Stimulated activated CD4-positive, alpha-beta T cell treated with anti-CD3 and anti-CD28 coated beads, Interleukin-1b, Interleukin-23, amount 100 ng/mL, for 1 hour (primary cell): ENCODE data around the gene PRDM5.
"Not testable (repeated sequence)": the region's sequence is repeated elsewhere in the genome, so short reads cannot be mapped to it uniquely, and the experiment has no call there.

Experiments
- DNase-seq, 2 donors: peaks; one replicate each; pipeline ENCODE4 v3.0.0-alpha.2; 2020; ENCODE audit warnings: low read depth in 2 of 2

The PRDM5 gene

DNA sequence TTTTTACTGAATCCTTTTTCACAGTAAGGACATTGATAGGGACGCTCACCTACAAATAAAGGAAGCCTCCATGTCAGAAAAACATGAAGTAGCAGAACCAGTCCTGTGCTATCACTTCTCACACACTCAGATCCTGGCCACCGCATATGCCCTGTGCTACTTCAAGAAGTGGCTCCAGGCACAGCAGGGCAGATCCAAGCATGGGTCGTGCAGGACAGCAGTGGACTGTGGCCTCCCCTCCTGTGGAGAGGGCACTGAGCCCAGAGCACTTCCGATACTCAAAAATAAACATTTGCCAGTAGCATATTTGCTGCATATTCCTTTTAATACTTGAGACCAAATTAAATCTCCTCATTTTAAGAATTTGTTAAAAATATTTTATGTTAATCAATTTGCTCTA lies 167.9 kb downstream of the PRDM5 start:
- DNase-seq = no peak

DNA sequence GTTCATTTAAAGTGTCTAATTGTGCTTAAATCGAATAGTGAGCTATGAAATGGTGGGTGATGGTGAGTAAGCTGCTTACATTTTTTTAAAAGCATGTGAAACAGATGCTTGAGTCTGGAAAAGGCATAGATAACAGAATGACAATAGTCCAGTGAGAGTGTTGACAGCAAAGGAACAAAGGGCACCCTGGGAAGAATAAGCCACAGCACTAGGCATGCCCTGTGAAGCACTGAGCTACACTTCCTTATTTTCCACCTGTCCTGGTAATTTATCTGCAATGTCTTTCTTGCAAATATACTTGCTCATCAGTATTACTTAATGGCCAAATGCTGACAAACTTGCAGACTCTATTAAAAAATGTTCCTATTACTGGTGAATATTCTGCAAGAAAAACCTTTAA lies 168.7 kb downstream of the PRDM5 start:
- DNase-seq = no peak

DNA sequence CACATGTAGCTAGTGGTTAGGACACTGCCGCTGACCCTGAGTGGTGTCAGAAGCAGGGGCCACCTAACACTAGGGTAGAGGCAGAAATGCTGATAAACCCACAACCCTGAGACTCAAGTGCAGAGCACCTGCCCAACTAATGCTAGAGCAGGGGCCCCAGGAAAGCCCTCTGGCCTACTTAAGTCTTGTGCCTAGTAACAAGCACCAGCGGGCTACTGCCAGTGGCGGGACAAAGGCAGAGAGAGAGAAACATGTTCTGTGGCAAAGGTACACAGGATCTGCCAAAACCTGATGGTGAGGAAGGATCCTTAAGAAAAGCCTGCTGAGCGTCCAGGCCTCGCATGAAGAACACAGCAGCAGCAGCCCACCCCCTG lies 172.4 kb downstream of the PRDM5 start:
- no peak for DNase-seq

DNA sequence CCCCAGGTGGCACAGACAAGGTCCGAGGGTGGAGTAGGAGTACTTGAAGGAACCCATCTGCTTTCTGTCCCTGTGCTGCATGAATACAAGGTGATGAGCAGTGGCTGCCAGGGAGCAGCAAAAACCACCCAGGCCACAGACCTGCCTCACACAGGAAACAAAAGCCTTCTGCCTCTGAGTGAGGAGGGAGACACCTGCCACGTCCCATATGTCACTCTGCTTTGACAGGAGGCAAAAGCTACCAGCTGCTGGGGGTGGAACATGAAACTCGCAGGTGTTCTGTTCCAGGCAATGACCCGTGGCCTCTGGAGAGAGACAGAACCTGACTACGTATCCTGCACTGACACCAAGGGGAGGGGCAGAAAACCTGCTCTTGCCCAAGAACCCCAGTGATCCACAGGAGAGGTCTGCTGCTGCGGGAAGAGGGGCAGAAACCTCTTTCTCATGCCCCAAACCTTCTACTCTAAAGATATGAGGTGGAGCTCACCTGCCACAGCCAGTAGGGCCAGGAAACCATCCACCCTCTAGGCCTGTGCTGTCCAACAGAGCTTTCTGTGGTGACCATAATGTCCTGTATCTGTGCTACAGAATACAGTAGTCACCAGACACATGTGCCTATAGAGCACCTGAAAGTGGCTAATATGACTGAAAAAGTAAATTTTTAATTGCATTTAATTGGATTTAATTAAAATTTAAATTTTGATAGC lies 172.9 kb downstream of the PRDM5 start:
- DNase-seq = no peak

DNA sequence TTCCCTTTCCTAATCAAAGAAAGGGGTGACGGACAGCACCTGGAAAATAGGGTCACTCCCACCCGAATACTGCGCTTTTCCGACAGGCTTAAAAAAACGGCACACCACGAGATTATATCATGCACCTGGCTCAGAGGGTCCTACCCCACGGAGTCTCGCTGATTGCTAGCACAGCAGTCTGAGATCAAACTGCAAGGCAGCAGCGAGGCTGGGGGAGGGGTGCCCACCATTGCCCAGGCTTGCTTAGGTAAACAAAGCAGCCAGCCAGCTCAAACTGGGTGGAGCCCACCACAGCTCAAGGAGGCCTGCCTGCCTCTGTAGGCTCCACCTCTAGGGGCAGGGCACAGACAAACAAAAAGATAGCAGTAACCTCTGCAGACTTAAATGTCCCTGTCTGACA lies 180.9 kb downstream of the PRDM5 start:
- not testable (repeated sequence) for DNase-seq

DNA sequence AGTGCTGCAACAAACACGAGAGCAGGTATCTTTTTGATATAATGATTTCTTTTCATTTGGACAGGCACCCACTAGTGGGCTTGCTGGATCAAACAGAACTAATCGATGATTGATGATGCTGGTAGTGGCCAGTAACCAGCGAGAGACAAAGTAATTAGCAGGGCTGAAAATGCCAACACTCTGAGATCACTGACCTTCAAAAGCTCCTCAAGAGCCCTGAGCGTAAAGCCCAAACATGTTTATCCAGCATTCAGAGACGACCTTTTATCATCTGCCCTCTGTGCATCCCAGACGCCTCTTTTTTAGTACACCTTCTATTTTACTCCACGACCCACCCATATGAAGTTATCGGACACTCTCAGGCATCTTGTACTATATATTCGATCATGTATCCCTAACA lies 186.2 kb downstream of the PRDM5 start:
- no peak for DNase-seq

DNA sequence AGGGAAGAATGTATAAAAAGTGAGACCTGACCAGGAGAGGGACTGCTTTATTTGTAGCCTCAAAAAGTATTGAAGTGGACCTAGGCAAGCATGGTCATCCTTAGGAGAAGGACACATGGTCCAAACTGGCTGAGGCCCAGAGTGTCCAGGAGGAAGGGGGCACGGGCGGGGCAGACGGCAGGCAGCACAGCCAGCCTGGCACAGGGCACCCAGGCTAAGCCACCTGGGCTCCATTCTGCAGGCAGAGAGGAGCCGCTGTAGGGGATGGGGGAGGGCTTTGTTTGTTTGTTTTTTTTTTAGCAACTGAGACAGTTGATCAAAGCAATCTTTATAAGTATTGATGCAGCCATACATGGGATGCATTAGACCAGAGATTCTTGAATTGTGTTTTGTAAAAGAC lies 188.6 kb downstream of the PRDM5 start:
- no peak for DNase-seq

DNA sequence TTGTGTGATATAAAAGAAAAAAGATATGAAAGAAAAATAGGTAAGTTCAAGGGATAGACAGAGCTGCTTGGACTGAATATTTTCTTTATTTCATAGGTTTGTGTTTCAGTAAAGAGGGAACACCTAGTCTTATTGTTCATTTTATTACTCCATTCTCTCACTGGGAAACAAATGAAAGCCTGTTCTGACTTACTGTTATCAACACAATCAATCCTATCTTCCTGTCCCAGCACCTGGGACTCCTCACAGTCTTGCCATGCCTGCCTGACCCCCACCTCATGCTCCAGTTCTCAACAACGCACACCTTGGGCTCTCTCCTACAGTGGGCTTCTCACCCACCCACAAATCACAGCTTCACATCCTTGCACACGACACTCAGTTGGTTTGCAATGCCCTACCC lies 189.5 kb downstream of the PRDM5 start:
- DNase-seq = no peak

DNA sequence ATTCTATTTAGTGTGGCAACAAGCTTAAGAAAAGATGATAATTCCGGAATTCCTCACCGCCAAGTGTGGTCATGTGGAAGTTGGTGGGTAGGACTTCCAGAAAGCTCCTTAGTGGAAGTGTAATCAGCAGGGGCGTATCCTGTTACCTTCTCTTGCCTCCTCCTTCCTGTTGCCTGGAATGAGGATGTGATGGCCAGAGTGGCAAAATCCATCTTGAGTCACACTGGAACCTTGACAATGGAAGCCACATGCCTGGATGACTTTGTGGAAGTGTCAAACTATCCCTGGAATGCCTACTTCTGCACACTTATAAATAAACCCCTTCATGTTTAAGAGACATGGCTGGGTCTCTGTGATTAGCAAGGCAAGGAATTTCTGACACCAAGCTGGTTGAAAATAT lies 191.0 kb downstream of the PRDM5 start:
- DNase-seq = no peak

DNA sequence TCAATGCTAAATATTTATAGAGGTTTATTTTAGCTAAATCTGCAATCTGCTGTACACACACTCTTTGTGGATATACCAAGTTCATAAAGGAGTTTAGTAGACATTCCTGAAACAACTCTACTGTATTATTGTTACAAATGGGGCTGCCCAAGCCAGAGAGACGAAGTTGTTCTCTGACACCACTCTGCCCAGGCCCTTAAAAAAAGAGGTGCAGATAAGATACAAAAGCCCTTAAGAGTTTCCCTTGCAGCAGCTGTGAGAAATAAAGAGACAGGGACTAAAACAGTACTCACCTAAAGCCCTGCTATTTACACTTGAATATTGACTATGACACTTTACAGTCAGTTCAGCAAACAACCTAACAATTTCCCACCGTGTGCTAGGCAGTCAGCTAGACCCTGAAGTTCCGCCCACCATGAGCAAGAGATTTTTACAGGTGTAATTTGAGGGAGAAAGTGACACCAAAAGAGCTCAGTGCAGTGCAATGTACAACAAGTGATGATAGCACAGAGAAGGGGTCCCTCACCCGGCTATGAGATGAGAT lies 191.7 kb downstream of the PRDM5 start:
- no peak for DNase-seq

DNA sequence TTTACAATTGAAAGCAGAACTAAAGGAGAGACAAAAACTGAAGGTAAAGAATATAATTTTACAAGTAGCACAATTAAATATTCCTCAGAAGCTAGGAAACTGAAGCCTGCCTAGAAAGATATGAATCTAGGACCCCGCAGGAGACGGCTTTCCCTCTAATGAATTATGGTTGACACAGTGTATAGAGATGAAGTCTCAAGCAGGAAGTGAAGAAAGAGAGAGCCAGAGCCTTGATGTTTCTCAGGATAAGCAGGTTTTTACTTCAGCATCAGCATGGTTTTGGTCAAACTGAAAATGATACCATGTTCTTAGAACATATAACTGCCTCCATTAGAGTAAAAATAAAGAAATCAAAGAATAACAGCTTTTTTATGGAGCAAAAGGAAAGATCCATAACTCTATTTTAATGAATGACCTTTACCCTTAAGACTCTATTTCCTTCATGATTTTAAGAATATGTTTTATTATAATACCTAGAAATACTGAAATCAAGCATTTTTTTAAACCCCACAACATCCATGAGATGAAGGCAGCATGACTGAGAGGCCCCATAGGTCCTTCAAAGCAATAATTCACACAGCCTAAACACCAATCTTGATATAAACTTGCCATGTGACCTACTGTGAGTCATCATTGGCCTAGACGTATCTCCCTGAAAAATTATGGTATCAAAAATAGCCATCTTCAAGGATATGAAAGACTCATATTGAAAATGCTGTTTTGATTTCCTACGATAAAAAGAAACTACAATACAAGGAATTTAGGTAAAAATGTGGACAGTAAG lies 193.4 kb downstream of the PRDM5 start:
- DNase-seq = no peak

DNA sequence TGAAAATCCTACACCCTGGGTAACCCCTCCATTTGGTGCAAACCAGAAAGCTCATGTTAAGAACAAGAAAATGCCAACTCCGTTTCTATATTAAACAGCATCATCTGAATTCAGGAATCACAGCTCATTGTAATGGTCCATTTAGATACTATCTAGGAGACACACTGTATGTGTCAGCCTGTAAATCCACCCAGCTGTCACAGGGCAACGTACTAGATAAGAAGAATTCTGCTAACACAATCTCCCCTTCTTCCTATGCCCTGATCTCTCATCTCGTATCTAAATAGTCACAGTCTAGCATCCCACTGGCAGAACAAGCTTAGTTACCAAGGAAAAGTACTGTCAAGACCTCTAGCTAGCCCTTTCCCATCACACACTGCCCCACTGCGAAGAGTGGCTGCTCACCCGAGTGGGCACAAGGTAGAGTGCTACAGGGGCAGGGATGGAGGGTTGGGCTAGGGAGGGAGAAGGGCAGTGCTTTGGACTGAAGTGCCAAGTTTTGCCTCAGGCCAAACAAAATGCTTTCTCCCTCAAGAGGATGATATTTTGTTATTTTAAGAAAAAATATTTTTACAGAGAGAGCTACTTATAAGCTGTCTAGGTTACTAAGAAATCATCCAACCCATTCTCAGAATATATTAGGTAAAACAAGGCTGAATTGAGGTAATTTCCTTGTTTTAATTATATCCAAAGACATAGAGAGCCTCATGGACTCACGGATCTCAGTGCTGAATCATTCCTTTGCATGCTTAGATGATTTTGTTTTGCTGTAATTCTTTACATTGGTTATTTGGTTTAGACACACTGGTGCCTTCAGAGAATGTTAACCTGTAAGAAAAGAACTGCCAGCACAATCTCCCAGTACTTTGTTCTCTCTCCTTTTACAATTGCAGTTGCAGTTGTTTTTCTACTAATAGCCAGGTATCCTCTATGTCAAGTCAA lies 196.6 kb downstream of the PRDM5 start:
- DNase-seq = no peak

DNA sequence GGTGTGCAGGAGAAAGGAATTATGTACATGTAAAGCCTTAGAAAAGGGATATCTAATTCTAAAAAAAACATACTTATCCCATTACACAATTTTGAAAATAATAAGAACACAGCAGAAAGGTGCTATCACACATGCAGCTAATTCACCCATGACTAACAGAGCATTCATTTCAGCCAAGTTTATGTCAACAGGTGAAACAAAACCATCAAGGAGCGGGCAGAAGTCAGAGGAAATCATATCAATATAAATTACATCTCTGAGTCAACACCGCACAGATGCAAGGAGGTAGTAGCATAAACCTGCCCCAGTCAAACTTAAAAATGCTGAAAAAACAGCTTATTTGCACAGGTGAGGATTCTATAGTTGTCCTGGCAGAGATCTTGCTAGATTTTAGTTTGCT lies 197.9 kb downstream of the PRDM5 start:
- DNase-seq = no peak

DNA sequence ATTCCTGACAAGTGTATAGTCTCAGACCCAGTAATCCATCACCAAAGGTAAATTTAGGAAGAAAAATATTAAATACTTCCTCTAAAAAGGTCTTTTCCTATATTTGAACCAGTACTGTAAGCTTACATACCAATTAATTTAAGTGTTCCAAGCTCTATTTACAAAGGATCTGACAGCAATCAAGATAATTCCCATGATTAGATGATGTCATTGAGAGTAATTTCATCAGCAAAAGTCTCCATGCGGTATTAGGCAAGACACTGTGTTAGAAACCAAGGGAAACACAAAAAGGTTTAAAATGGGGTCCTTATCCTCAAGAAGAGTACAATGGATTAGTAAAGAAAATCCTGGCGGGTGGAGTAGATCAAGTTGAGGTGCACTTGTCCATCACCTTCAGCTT lies 198.5 kb downstream of the PRDM5 start:
- no peak for DNase-seq

DNA sequence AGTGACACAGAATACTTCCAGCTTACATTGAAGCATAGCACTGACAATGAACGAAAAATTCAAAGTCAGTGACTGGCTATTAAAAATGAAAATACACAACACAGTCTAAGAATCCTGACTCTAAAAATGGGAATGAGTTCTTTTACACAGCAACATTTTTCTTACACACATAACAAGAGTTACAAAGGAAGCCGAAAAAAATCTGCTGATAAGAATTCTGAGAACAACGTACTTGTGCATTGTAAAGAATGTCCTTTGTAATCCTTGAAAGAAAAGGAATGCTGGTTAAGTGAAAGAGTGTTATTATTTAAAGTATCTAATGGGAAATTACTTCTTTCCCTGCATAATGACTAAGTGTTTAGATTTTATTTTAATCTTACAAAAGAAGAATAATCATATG lies 199.4 kb downstream of the PRDM5 start:
- DNase-seq = no peak

DNA sequence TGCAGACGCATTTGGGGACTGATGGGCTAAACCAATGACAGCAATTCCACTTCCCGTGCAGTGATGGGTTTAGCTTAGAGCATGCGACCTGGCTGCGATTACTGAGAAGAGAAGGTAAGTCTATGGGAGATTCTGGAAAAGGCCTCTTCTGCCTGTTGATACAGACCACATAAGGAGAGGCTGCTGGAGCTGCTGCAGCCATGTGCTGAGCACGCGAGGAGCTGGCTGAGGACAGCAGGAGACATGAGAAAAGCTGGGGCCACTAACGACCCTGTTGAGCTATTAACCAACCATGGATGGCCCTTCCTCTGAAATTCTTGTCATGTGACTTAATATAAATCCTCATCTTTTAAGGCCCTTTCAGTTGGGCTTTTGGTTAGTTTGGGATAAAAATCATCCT lies 199.9 kb downstream of the PRDM5 start:
- DNase-seq = no peak

DNA sequence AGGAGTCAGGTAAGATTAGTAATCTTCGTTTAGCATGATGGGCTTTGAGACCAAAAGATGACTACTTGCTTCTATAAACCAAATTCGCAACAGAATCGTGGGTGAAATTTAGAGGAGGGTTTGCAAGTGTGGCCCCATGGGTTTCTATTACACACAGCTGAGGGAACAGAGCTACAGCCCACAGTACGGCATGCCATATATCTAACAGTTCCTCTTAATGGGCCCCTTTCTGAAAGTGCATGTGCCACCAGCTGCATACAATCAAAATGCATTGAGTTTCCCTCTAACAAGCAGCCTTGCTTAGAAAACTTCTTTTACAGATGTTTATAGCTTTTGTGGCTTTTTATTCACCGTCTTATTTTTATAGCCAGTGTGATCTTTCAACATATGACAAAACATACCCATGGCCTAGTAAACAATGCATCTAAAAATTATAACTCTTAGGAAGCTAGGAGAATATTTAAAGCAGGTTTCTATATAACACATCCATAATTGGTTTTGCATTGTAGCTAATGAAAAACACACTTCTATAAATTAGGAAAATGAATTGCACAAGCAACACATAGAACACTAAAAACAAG lies 202.1 kb downstream of the PRDM5 start:
- DNase-seq = no peak

DNA sequence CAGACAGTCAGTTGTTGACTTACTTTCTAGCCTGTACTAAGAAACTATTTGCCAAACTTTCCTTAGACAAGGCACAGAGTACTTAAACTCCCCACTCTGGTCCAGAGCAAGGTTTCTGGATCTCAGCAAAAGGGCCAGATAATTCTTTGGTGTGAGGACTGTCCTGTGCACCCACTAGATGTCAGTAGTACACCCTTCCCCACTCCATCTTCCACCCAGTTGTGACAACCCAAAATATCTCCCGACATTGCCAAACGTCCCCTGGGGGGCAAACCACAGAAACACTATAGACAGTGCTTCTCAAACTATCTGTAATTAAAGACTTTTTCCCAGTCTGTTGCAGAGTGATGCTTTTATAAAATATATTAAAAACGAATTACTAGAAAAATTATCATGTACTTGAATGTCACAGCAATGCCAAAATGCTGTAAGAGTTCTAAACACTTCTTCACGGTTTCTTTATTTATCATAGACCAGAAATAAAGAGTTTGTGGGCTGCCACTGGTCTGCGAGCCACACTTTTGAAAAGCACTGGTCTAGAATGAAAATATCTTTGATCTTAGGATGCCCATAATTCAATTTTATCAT lies 203.5 kb downstream of the PRDM5 start:
- DNase-seq = no peak

DNA sequence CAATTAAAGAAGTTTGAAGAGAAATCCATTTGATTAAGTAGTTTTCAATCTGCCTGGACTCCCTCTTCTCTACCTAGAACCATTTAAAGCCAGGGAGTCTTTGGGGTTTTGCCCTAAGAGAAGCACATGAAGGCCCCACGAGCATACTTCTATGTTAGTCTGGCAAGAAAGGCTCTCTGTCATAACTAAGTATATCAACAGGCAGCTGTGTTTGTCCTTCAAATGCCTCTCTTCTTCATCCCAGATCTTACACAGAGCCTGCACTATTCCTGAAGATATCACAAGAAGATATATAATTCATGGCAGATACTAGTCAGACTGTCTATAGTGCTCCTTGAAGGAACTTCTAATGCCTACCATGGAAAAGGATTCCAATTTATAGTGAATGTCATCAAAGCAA lies 206.2 kb downstream of the PRDM5 start:
- no peak for DNase-seq

DNA sequence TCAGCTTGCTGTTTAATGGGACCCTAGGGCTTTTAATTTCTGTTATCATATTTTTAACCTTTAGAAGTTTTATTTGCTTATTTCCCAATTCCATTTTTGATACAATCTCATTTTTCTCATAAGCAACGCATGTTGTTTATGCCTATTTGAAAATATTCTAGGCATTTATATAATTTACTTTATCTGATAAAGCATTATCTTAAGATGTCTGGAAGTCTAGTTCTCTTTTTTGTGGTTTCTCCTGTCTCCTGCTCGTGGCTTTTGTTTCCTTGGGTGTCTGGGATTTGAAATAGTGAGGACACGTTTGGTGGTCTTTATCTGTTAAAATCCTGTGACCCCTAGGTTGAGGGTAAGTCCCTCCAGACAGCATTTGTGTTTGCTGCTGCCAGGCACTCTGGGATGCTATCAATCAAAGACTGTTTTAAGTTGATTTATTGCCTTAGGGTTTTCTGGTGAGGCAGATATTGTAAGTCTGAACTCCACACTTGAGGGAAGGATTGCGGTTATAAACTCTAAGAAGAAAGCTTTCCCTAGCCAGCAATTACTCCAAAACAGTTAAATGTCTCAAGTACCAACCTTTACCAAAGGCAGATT lies 208.0 kb downstream of the PRDM5 start:
- DNase-seq = no peak

DNA sequence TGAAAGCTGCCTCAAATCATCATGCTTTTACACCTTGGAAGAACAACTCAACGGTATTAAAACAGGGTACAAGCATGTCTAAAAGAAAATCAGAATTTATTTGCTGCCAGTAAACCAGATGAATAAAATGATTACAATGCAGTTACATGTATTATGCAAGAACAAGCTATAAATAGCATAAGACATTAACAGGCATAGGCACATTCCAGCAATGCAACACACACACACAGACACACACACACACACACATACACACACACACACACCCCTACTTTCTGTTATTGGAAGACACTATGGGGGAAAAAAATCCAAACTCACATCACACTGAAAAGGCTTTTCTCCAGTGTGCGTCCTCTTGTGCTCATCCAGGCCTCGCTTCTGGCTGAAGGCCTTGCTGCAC lies 212.5 kb downstream of the PRDM5 start:
- DNase-seq = no peak
